Fibroblast of lung (primary cell): ENCODE results near the gene ELK1.
A peak's percentile ranks its signal among the peaks of the same experiment; 100 is the strongest.

Experiments used
- EZH2 ChIP-seq: IDR thresholded peaks from 2 replicates; pipeline ENCODE4 v1.5.1; 2012; ENCODE audit warnings: low read length, control low read depth, mild to moderate bottlenecking; ENCODE audit errors: missing control alignments
- TF ChIP-seq, protein P1 (sequence below), 2 donors: IDR thresholded peaks in 1 of 2; conservative IDR thresholded peaks in 1 of 2; 1 replicate in 1 of 2; 2 replicates in 1 of 2; pipeline ENCODE4 v1.5.1; 2011 to 2012; ENCODE audit warnings: low read length in 2 of 2, control low read depth in 1 of 2, inconsistent platforms in 1 of 2, low read depth in 1 of 2, mild to moderate bottlenecking in 1 of 2

DNA sequence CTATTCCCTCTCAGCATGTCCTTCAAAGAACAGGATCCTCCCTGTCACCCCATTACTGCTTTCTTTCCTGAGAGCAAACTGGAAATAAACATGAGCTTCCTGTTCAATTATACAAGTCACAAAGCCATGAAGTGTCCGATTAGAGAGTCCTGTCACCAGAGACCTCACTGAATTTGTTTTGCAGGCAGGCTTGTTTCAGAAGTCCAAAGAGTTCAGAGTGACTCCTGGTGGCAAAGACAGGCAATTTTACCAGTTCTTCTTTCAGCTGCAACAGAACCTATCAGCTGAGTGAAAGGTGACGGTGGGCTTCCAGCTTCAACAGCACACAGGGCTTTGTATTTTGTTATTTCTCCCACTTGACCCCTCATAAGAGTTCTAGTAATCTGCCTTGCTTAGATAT, 6.4 kb downstream of the ELK1 start:
- TF ChIP-seq, protein P1, sequence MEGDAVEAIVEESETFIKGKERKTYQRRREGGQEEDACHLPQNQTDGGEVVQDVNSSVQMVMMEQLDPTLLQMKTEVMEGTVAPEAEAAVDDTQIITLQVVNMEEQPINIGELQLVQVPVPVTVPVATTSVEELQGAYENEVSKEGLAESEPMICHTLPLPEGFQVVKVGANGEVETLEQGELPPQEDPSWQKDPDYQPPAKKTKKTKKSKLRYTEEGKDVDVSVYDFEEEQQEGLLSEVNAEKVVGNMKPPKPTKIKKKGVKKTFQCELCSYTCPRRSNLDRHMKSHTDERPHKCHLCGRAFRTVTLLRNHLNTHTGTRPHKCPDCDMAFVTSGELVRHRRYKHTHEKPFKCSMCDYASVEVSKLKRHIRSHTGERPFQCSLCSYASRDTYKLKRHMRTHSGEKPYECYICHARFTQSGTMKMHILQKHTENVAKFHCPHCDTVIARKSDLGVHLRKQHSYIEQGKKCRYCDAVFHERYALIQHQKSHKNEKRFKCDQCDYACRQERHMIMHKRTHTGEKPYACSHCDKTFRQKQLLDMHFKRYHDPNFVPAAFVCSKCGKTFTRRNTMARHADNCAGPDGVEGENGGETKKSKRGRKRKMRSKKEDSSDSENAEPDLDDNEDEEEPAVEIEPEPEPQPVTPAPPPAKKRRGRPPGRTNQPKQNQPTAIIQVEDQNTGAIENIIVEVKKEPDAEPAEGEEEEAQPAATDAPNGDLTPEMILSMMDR (conservative IDR thresholded peaks at IDR 0.05 in 1 of 2, IDR thresholded peaks at IDR 0.05 in 1 of 2; ENCODE audit: low read depth in 1 of 2, low read length in 2 of 2) = peak; percentile 43 to 57
- no peak for TF ChIP-seq EZH2
